Hematopoietic multipotent progenitor cell treated with erythropoietin and hydrocortisone succinate and interleukin-3 and kit ligand, for 8 days (in vitro differentiated cells): ENCODE results near the gene RBMY1E.
"Not testable (repeated sequence)": the region's sequence is repeated elsewhere in the genome, so short reads cannot be mapped to it uniquely, and the experiment has no call there.

Source experiments
- DNase-seq: peaks from one replicate; pipeline ENCODE4 v3.0.0-alpha.2; 2015

RBMY1E gene

GRCh38 chrY:21917932-21918331 is at the start of gene RBMY1E:
Gene RBMY1E (minus strand): TSS chrY:21918032. CDS start chrY:21916054, 1,978 bp downstream.
- DNase-seq: not testable (repeated sequence)

- DNase-seq: not testable (repeated sequence)
These were observed 23.4 kb downstream of the RBMY1E start, which contains the start of gene RBMY1D for GRCh38 chrY:21894426-21894825. Gene RBMY1D (minus strand): TSS chrY:21894526. CDS start chrY:21892513, 2,013 bp downstream.

- DNase-seq: not testable (repeated sequence)
These were observed 48.3 kb downstream of the RBMY1E start for GRCh38 chrY:21869407-21870076.
